ENCODE data around the gene OVOL1. TPM values are rescaled to one million over a fixed set of nuclear protein-coding genes. Genes with fewer than 3 reads are reported as not detected.
A peak's percentile ranks its signal among the peaks of the same experiment; 100 is the strongest.
"Not testable (repeated sequence)": the region's sequence is repeated elsewhere in the genome, so short reads cannot be mapped to it uniquely, and the experiment has no call there.

OVOL1 gene
- total RNA-seq, result 1 to 10 TPM in 1 of 2 donors, not detected in 1; 1.6 TPM

GRCh38 chr11:65786786-65787636 is at the start of gene OVOL1:
Gene OVOL1 (plus strand): TSS chr11:65787063. CDS start chr11:65787374, 311 bp downstream.
- Mint-ChIP-seq H3K27ac (no peak within 1 kb of the TSS), H3K36me3 (no peaks in the 10 kb centered on the region), H3K9me3 (no peaks in the 10 kb centered on the region)
- DNase-seq (ENCODE audit: low spot score in 2 of 2) (peak in 1 of 2 donors; percentile 20), ATAC-seq (no peak)

GRCh38 chr11:65739022-65739421 is 47.8 kb upstream of the OVOL1 start:
- Mint-ChIP-seq H3K36me3 (peaks cover 0 to 6% of the 10 kb centered on the region in 2 donors), H3K9me3 (peaks cover 0 to 6% of the 10 kb centered on the region in 2 donors)

GRCh38 chr11:65741185-65741584 is 45.7 kb upstream of the OVOL1 start:
- Mint-ChIP-seq H3K27ac (no peak overlapping the region), H3K36me3 (peaks cover 0 to 6% of the 10 kb centered on the region in 2 donors), H3K9me3 (peaks cover 0 to 6% of the 10 kb centered on the region in 2 donors)
- ATAC-seq (no peak), DNase-seq (ENCODE audit: low spot score in 2 of 2) (no peak)

More at GRCh38 chr11:65739022-65739421, 47.8 kb upstream of the OVOL1 start:
- no peak for ATAC-seq
- no peak overlapping the region for H3K27ac Mint-ChIP-seq
- no peak for DNase-seq (ENCODE audit: low spot score in 2 of 2)

DNA sequence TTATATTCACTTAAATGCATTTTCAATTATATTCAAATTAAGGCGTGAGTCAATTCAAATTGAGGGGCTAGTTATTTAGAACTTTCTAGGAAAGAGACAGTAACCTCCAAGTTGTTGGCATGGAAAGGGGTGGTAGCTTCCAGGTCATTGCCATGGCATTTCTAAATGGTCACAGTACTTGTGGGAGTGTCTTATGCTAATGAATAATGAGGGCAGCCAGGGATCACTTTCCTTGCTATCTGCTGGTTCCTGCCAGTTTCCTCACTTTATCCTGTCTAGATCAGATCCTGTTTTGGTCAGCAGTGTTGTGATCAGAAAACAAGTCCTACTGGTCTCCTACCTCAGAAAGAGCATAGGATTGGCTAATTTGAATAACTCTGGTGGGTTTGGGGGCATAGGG is 44.5 kb upstream of the OVOL1 start:
- ATAC-seq, result no peak

DNA sequence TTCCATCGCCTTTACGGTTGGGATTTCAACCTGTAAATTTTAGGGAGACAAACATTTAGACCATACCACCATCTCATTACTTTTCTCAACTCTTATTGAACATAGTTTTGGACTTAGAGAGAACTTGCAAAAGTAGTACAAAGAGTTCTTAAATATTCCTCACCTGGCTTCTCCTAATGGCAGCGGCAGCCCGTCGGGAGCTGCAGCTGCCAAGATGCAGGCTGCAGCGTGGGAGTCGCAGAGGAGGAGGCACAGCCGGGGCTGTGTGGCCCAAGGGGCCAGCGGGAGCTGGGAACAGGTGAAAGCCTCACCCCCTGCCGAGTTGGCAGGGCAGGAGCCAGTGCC is 43.2 kb upstream of the OVOL1 start:
- no peak for ATAC-seq
- DNase-seq (ENCODE audit: low spot score in 2 of 2), result no peak
- Mint-ChIP-seq H3K36me3 (no peaks in the 10 kb centered on the region), H3K9me3 (no peaks in the 10 kb centered on the region), H3K27ac (no peak overlapping the region)

More for the DNA sequence above, 44.5 kb upstream of the OVOL1 start:
- Mint-ChIP-seq H3K9me3 (no peaks in the 10 kb centered on the region), H3K27ac (no peak overlapping the region), H3K36me3 (no peaks in the 10 kb centered on the region)
- no peak for DNase-seq (ENCODE audit: low spot score in 2 of 2)

- ATAC-seq (peak; percentile 53 to 84), DNase-seq (ENCODE audit: low spot score in 2 of 2) (no peak)
Observed at GRCh38 chr11:65744026-65744698, 42.7 kb upstream of the OVOL1 start.

DNA sequence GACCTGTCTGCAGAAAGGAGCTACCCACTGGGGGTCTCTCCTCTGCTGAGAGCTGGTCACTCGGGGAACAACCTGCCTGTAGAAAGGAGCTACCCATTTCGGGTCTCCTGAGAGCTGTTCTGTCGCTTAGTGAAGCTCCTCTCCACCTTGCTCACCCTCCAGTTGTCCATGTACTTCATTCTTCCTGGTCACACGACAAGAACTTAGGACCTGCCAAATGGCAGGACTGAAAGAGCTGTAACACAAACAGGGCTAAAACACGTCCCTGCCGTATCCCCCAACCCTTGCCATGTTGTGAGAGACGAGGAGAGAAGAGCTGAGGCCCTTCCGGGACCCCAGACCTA is 42.2 kb upstream of the OVOL1 start:
- ATAC-seq, result no peak
- H3K27ac Mint-ChIP-seq, result no peak overlapping the region
- H3K36me3 Mint-ChIP-seq, result no peaks in the 10 kb centered on the region
- H3K9me3 Mint-ChIP-seq, result no peaks in the 10 kb centered on the region
- no peak for DNase-seq (ENCODE audit: low spot score in 2 of 2)

More at GRCh38 chr11:65744026-65744698, 42.7 kb upstream of the OVOL1 start:
- no peak overlapping the region for H3K27ac Mint-ChIP-seq
- no peaks in the 10 kb centered on the region for H3K9me3 Mint-ChIP-seq
- H3K36me3 Mint-ChIP-seq, result no peaks in the 10 kb centered on the region

- H3K27ac Mint-ChIP-seq, result no peak overlapping the region
- ATAC-seq, result no peak
- no peak for DNase-seq (ENCODE audit: low spot score in 2 of 2)
- no peaks in the 10 kb centered on the region for H3K9me3 Mint-ChIP-seq
- no peaks in the 10 kb centered on the region for H3K36me3 Mint-ChIP-seq
Observed at GRCh38 chr11:65745049-65745448, 41.8 kb upstream of the OVOL1 start.

DNA sequence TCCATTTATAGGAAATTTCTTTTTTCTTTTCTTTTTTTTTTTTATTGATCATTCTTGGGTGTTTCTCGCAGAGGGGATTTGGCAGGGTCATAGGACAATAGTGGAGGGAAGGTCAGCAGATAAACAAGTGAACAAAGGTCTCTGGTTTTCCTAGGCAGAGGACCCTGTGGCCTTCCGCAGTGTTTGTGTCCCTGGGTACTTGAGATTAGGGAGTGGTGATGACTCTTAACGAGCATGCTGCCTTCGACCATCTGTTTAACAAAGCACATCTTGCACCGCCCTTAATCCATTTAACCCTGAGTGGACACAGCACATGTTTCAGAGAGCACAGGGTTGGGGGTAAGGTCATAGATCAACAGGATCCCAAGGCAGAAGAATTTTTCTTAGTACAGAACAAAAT is 24.7 kb upstream of the OVOL1 start:
- ATAC-seq; H3K36me3 Mint-ChIP-seq; H3K9me3 Mint-ChIP-seq; H3K27ac Mint-ChIP-seq; DNase-seq (ENCODE audit: low spot score in 2 of 2): not testable (repeated sequence)

GRCh38 chr11:65762816-65763215 is 24.0 kb upstream of the OVOL1 start:
- not testable (repeated sequence) for H3K36me3 Mint-ChIP-seq

DNA sequence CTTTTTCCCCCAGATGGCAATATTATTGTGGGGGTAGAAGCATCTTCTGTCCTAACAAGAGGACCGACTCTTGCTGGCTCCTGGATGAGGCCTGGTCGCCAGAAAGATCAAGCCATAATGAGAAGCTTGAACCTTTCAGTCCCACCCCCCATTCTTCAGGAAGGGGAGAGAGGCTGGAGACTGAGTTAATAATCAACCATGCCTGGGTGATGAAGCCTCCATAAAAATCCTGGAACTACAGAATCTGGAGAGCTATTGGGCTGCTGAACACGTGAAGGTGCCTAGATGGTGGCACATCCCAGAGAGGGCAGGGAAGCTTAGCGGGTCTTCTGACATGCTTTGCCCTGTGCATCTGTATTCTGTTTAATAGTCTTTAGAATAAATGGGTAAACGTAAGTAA is 22.4 kb upstream of the OVOL1 start:
- no peak overlapping the region for H3K27ac Mint-ChIP-seq
- DNase-seq (ENCODE audit: low spot score in 2 of 2), result no peak
- H3K9me3 Mint-ChIP-seq, result no peaks in the 10 kb centered on the region
- ATAC-seq, result no peak
- H3K36me3 Mint-ChIP-seq, result no peaks in the 10 kb centered on the region

More at GRCh38 chr11:65762816-65763215, 24.0 kb upstream of the OVOL1 start:
- H3K27ac Mint-ChIP-seq; ATAC-seq; DNase-seq (ENCODE audit: low spot score in 2 of 2); H3K9me3 Mint-ChIP-seq: not testable (repeated sequence)

DNA sequence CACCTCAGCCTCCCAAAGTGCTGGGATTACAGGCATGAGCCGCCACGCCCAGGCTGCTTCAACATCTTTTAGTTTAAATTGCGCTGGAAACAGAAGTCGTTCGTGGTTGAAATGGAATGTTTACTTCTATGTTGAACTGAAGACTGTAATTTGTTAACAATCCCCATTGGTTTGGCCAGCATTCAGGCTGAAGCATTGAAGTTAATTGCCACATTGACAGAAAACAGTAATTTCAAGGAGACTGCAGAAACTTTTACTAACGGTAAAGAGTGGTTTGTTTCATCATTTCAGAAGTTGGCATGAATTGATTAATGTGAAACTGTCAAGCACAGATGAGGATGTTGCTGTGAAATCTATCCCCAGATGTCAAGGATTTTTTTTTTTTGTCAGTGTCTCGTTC is 20.3 kb upstream of the OVOL1 start:
- H3K9me3 Mint-ChIP-seq, result no peaks in the 10 kb centered on the region
- no peaks in the 10 kb centered on the region for H3K36me3 Mint-ChIP-seq
- no peak overlapping the region for H3K27ac Mint-ChIP-seq
- ATAC-seq (peak in 1 of 2 donors; percentile 81), DNase-seq (ENCODE audit: low spot score in 2 of 2) (no peak)

DNA sequence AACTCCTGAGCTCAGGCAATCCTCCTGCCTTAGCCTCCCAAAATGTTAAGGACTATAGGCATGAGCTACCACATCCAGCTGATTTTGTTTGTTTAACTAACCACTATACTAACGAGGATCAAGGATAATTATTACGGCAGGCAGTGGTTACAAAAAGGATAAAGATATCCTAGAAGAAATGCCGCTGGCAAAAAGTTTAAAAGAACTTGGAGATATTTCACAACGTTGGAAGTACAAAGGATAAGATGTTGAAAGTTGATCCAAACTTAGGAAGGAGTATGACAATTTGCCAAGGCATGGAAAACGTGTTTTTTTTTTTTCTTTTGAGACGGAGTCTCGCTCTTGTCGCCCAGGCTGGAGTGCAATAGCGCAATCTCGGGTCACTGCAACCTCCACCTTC is 19.5 kb upstream of the OVOL1 start:
- ATAC-seq, result no peak
- no peaks in the 10 kb centered on the region for H3K36me3 Mint-ChIP-seq

DNA sequence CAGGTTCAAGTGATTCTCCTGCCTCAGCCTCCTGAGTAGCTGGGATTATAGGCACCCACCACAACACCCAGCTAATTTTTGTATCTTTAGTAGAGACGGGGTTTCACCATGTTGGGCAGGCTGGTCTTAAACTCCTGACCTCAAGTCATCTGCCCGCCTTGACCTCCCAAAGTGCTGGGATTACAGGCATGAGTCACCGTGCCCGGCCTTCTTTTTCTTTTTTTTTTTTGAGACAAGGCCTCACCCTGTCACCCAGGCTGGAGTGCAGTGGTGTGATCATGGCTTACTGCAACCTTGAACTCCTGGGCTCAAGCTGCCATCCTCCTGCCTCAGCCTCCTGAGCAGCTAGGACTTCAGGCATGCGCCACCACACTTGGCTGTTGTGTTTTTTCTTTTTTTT is 19.1 kb upstream of the OVOL1 start:
- not testable (repeated sequence) for DNase-seq (ENCODE audit: low spot score in 2 of 2); H3K27ac Mint-ChIP-seq; H3K9me3 Mint-ChIP-seq; ATAC-seq; H3K36me3 Mint-ChIP-seq

More for the DNA sequence above, 19.5 kb upstream of the OVOL1 start:
- H3K27ac Mint-ChIP-seq, result no peak overlapping the region
- no peaks in the 10 kb centered on the region for H3K9me3 Mint-ChIP-seq
- DNase-seq (ENCODE audit: low spot score in 2 of 2), result no peak

- H3K27ac Mint-ChIP-seq, result no peak overlapping the region
- H3K9me3 Mint-ChIP-seq, result no peaks in the 10 kb centered on the region
- ATAC-seq, result no peak
Observed at GRCh38 chr11:65770951-65771567, 15.8 kb upstream of the OVOL1 start.

DNA sequence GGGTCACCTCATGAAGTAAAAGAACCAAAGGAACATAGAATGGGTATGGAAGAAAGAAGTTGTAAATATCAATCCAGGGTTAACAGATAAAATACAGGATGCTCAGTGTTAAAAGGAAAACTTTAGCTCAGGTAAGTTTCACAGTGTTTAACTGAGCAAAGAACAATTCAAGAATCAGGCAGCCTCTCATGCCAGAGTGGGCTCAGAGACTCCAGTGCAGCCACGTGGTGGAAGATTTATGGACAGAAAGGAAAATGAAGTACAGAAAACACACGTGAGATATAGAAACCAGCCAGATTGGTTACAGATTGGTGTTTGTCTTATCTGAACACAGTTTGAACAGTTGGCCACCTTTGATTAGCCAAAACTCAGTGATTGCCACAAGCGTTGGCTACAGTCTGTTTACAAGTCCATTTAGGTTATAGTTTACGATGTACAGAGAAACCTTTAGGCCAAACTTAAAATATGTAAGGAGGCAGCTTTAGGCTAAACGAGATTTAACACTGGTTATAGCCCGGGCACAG is 15.2 kb upstream of the OVOL1 start:
- Mint-ChIP-seq H3K9me3 (no peaks in the 10 kb centered on the region), H3K27ac (no peak overlapping the region), H3K36me3 (no peaks in the 10 kb centered on the region)
- DNase-seq (ENCODE audit: low spot score in 2 of 2), result no peak
- no peak for ATAC-seq

More at GRCh38 chr11:65770951-65771567, 15.8 kb upstream of the OVOL1 start:
- DNase-seq (ENCODE audit: low spot score in 2 of 2), result no peak
- no peaks in the 10 kb centered on the region for H3K36me3 Mint-ChIP-seq

- Mint-ChIP-seq H3K27ac (no peak overlapping the region), H3K9me3 (no peaks in the 10 kb centered on the region), H3K36me3 (no peaks in the 10 kb centered on the region)
- DNase-seq (ENCODE audit: low spot score in 2 of 2) (no peak), ATAC-seq (no peak)
Observed at GRCh38 chr11:65773784-65774411, 13.0 kb upstream of the OVOL1 start.

Data from activated naive CD4-positive, alpha-beta T cell treated with anti-CD3 and anti-CD28 coated beads, Interleukin-2, amount 50 U/mL, for 72 hours (primary cell).